Glomerular endothelial cell (primary cell): ENCODE measurements around the gene RPF1. TPM values are rescaled to one million over a fixed set of nuclear protein-coding genes. Genes with fewer than 3 reads are reported as not detected.
A peak's percentile ranks its signal among the peaks of the same experiment; 100 is the strongest.
"Not testable (repeated sequence)": the region's sequence is repeated elsewhere in the genome, so short reads cannot be mapped to it uniquely, and the experiment has no call there.

Experiments
- DNase-seq: peaks from one replicate; pipeline ENCODE4 v3.0.0-alpha.2; 2011; ENCODE audit warnings: low read depth, low spot score; ENCODE audit errors: extremely low read depth
- total RNA-seq: library from RNA; depleted of rRNA; stranded (reverse); fragments of >200 nt; gene quantifications from 2 replicates; pipeline ENCODE4 v1.2.3, GENCODE V29; 2015

The RPF1 gene, protein sequence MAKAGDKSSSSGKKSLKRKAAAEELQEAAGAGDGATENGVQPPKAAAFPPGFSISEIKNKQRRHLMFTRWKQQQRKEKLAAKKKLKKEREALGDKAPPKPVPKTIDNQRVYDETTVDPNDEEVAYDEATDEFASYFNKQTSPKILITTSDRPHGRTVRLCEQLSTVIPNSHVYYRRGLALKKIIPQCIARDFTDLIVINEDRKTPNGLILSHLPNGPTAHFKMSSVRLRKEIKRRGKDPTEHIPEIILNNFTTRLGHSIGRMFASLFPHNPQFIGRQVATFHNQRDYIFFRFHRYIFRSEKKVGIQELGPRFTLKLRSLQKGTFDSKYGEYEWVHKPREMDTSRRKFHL
- 34.6 and 44.9 TPM in 2 replicates for total RNA-seq

DNA sequence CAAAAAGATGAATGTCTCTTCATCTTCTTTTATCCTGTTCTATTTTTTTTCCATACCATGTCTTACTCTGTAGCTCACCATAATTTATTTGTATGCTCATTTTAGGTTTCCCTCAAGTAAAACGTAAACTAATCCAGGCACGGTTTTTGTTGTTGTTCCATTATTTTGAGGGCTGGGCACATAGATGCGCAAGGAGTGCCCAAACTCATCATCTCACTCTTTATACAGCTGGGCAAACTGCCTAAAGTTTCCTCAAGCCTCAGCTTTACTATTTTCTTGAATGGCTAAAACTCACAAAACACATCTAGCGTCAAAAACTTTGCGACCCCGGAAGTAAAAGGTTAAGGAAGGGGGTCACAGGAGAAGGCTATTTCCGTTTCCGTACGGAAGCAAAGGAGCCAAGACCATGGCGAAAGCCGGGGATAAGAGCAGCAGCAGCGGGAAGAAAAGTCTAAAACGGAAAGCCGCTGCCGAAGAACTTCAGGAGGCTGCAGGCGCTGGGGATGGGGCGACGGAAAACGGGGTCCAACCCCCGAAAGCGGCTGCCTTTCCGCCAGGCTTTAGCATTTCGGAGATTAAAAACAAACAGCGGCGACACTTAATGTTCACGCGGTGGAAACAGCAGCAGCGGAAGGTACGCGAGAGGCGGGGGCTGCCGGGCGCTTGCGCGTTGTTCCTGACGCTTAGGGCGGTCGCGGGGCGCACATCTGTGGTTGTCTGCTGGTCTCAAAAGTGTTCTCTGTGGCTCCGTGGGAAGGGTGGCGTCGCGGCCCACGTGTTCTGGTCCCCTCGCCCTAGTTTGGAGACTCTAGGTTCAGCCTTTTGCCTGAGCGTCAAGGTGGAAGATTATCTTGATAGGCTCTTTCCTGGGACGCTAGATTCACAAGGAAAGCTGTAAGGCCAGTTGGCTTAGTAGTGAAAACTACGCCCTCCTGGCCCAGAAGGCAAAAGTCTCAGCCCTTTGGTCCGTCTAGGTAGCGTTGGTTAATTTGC is at the start of gene RPF1:
RPF1 (plus strand) TSS at position 391 of the 993 bp plus-strand sequence; CDS start at position 407, 16 bp downstream.
- peak; percentile 69 for DNase-seq

DNA sequence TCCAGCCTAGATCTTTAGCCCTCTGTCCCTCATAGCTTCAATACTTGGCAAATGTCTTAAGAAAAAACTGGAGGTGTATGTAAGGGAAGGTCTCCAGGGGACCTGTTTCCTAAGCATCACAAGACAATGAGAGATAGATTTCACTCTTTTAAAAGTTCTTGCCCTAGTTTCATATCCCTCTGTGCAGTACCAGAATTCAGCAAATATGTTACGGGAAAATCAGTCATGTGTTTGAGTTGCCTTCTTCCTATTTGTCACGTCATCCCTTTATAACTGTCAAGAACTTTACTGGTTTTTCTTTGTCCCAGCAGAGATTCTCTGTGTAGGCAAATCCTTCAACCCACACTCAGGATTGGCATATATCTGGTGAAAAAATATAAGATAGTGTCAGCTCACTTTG is 48.5 kb upstream of the RPF1 start:
- no peak for DNase-seq

DNA sequence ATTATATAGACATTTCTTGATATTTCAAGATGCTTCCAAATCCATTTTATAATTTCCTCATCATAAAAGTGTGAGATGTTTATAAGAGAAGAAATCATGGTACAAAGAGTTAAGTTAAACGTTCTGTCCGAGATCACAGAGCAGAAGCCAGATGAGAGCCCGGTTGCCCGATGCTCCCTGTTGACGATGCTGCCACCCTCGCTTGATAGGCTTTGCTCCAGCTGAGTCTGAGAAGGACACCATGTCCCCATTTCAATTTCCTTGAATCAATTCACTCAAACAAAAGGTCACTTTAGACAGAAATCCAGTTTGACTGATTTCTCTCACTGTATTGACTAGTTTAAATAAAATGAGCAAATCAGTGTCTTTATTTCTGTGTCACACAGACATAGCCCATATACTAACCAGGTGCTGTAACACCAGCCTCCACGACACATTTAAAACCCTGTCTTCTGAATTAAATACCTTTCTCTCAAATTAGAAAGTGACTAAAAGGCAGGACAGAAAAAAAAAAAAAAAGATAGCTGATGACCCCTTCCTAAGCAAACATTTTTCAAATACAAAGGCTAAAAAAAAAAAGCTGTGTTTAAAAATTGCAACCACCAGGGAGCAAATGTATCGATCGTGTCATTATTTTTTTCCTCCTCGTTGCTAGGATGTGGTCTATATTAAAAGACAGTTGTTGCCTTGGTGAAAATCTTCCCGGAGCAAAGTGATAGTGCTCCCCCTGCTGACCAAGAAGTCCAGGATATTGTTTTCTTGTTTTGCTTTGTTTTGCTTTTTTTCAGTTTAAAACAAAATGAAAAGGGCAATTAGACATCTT is 45.6 kb upstream of the RPF1 start:
- peak; percentile 63 for DNase-seq

DNA sequence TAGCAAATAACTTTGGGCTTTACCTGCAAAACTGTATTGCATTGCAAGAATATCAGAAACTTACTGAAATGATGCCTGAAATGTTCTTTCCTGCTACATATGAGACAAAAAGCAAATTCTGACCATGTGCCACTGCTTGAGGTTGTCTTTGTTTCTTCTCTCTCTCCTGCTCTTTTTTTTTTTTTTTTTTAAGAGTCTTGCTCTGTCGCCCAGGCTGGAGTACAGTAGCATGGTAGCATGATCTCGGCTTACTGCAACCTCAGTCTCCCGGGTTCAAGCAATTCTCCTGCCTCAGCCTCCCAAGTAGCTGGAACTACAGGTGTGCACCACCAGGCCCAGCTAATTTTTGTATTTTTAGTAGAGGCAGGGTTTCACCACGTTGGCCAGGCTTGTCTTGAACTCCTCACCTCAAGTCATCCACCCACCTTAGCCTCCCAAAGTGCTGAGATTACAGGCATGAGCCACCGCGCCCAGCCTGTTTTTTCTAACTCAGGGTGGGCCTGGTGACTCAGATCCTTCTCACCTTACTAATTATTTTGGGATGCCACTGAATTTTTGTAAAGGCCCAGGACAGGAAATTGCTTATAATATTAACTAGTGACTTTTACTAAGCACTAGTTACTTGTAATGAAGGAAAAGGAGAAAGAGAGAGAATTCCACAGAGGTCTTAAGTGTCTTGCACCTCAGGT is 44.8 kb upstream of the RPF1 start:
- DNase-seq: no peak

DNA sequence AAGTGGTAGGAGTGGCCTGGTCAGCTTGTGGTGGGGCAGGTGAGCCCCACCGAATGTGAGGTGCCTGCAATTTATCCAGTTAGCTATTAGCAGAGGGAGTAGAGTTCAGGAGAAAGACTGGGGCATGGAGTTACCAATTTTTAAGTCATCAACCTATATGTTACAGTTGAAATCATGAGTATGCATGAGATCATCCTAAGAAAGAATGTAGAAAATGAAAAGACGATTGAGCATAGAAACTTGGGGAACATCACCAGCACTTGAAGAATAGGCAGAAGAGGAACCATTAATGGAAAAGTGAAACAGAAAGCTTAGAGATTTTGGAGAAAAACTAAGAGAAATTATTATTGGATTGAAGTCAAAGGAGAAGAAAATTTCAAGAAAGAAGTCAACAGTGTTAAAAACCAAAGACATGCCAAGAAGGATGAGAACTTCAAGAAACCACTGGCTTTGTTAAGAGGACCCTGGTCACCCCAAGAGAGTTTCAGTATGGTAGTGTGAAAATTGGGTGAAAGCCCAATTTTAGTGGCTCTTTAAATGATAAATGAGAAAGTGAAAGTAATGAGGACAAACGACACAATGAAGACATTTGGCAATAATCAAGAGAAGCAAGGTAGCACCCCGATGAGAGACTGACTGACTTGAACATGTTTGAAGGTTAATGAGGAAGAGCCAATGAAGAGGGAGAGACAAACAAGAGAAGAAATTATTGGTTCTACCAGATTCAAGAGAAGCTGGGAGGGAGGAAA is 44.1 kb upstream of the RPF1 start:
- no peak for DNase-seq

DNA sequence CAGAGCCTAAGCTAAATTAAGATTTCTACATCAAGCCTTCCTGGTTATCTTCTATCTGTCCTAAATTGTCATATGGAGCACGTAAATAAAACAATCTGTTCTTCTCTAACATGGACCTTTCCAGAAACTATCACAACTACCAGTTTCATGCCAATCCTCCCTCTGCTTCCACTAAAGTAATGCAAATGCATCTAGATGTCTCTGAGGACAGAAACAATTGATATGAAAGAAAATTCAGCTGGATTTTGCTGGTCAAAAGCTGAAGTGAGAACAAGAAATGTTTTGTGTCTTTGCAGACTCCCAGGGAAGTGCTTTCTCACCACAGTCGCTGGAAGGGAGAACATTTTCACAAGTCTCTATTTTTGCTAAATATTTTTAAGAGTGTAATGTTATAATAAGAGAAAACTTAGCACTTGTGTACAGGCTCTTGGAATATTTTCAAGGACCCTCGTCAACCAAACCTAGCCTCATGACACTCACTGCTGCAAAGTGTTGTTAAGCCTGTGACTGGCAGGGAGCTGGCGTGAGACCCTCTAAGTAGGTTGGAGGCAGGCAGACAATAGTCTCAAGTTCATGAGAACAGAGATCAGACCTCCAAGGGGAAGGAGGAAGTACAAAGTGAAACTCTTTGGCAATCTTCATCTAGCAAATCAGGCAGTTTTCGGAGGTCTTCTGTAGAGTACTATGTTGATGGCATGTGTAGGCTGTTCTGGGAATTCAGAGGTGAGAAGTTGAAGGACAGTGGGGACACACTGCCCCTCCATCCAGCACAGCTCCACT is 42.0 kb upstream of the RPF1 start:
- DNase-seq: no peak

DNA sequence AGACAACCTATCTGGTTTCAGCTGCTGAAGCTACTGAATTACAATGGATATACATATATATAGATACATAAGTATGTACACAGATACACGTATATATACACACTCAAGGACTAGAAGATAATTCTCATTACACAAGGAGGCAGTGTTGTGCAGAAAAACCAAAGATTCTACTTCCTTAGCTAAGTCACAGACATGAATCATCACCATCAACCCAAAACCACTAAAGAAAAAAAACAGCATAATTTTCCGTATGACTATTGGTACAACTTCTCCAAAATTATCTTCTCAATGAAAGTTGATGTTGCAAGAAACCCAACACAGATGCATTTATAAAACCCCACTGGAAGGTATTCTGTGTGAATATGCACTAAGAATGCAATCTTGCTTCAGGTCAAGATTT is 36.8 kb upstream of the RPF1 start:
- DNase-seq: peak; percentile 72

DNA sequence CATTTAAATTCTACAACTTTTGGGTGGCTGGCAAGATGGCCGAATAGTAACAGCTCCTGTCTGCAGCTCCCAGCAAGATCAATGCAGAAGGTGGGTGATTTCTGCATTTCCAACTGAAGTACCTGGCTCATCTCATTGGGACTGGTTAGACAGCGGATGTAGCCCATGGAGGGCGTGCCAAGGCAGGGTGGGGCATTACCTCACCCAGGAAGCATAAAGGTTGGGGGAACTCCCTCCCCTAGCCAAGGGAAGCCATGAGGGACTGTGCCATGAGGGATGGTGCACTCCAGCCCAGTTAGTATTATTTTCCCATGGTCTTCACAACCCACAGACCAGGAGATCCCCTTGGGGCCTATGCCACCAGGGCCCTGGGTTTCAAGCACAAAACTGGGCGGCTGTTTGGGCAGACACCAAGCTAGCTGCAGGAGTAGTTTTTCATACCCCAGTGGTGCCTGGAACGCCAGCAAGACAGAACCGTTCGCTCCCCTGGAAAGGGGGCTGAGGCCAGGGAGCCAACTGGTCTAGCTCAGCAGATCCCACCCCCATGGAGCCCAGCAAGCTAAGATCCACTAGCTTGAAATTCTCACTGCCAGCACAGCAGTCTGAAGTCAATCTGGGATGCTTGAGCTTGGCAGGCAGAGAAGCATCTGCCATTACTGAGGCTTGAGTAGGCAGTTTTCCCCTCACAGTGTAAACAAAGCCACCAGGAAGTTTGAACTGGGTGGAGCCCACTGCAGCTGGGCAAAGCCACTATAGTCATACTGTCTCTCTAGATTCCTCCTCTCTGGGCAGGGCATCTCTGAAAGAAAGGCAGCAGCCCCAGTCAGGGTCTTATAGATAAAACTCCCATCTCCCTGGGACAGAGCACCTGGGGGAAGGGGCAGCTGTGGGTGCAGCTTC is 36.1 kb upstream of the RPF1 start:
- not testable (repeated sequence) for DNase-seq

DNA sequence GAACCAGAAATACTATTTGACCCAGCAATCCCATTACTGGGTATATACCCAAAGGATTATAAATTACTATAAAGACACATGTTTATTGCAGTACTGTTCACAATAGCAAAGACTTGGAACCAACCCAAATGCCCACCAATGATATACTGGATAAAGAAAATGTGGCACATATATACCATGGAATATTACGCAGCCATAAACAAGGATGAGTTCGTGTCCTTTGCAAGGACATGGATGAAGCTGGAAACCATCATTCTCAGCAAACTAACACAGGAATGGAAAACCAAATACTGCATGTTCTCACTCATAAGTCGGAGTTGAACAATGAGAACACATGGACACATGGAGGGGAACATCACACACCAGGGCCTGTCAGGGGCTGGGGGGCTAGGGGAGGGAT is 30.4 kb upstream of the RPF1 start:
- DNase-seq: not testable (repeated sequence)

DNA sequence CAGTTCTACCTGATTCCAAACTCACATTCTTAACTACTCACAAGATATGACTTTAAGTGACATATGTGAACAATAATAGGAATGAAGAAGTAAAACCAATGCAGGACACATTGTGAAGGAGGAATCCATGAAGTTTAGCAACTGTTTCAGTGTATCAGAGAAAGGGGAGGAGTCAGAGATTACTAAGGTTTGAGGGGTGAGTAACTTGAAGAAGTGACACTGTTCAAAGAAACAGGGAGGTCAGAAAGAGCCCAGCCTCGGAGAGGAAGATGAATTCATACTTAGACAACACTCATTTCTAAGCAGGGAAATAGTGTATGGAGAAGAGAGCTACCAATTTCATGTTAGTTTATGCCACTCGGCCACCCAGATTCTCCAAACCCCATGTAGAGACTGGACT is 28.2 kb upstream of the RPF1 start:
- no peak for DNase-seq

DNA sequence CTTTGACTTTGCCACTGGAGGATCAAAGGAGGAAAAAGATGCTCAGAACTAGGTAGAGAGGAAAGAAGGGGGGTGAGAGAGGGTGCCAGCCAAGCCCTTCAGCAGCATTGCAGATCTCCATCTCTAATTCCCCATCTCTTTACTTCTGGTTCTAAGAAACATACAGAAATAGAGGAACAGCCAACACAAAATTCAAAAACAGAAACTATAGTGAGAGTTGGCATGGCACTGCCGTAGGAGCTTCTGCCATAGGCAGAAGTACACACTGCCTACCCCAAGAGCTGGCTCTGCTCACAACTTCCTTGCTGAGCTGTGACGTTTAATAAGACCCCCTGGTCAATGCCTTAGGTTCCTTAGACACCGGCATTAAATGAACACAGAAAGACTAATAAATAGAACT is 26.6 kb upstream of the RPF1 start:
- no peak for DNase-seq

DNA sequence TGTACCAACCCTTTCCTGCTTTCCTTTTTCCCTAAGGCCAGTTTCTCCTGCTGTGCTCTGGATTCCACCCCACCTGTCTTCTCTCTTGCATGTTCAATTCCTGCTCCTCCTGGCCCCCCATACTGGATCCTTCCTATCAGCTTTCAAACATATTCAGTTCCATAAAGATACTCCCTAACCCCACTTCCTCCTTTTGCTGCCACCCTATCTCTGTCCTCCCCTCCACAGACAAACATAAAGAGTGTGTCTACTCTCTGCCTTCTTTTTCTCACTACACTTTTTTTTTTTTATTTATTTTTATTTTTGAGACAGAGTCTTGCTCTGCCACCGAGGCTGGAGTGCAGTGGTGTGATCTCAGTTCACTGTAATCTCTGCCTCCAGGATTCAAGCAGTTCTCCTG is 16.9 kb upstream of the RPF1 start:
- no peak for DNase-seq

DNA sequence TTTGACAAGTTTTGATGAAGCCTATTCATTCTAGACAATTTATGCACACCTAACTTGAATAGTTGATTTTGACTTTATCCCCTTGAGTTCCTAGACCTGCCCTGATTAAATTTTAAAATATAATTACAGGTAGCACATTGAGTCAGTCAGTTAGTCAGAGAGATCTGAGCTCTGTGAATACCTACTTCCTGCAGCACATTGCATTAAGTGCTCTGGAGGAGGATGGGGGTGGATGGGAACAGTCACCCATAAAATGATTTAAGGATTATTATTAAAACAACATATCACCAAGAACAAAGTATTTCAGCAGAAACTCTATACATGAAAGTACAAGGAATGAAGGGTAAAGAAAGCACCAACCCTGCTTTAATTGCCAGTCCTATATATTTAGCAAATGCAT is 11.8 kb upstream of the RPF1 start:
- no peak for DNase-seq

DNA sequence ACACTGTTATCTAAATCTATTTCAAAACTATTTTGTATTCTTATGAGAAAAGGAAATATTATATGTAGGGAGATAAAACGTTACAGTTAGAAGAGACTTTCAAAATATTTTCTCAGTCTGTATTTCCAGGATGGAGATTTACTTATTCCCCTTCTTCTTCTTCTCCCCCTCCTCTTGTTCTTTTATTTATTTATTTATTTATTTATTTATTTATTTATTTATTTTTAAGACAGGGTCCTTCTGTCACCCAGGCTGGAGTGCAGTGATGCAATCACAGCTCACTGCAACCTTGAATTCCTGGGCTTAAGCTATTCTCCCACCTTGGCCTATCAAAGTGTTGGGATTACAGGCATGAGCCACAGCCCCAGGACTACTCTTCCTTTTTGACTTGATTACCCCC is 2.8 kb upstream of the RPF1 start:
- no peak for DNase-seq

DNA sequence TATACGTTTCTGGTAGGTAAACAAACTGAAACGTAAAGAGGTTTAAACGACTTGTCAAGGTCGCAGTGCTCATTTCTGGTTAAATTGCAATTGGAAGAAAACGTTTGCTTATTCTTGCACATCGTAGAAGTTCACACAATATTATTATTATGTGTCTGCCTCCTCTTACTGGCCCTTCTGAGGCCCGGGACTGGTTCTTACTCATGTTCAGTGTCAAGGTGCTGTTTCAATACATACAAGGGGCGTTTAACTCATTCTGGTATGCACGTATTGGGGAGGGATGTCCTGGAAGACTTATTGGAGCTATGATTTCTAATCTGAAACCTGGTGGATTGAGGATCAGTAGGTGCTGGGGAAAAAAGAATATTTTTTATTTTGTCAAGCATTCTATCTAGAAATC is 932 bp downstream of the RPF1 start:
- no peak for DNase-seq

DNA sequence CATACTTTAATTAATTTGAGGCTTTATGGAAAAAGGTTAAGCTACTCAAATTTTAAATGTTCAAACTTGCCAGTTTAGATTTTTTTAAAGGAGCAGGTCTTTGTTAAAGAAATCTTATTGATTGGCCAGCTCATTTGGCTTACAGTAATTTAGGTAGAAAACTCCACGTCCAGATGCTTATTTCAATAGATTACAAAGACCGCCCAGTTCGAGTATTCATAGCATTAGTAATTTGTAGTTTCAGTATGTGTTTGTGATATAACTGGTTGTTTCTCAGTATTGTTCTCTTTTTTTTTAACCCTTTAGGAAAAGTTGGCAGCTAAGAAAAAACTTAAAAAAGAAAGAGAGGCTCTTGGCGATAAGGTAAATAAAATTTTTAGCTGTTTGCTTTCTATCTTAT is 1.6 kb downstream of the RPF1 start:
- DNase-seq: no peak

DNA sequence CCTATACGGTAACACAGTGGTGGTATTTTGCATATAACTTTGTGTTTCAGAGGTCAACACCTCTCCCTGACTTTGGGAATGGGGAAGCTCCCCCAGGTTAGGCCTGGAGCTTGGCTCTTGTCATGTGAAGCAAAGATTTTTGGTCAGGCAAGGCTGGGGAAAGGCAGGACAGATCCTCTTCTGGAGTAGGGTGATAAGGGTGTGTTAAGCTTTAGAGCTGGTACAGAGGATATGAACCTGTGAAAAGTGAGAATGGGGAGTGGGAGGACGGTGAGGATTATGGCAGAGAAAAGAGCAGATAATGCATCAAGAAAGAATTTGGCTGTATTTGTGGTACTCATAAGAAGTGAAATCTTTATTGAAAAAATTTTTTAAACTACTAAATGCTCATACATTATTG is 2.3 kb downstream of the RPF1 start:
- no peak for DNase-seq

DNA sequence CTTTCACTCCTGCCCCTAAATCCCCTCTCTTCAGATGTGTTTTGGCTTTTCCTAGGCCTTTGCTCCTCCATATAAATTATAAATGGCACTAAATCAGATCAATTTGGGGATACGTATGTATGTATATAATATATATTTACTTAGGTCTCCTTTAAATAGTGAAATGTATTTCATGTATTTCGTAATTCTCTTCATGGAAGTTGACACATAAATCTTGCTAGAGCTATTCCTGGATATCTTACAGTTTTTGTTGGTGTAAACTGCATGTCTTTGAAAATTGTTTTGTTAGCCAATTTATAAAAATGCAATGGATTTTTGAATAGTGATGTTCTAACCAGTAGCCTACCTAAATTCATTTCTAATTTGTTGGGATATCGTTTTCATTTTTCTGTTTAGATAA is 9.0 kb downstream of the RPF1 start:
- DNase-seq: no peak
